Mammary epithelial cell (primary cell): Measurements from ENCODE around the gene MED19.

Experiments
- CTCF ChIP-seq, 2 donors: IDR thresholded peaks in 1 of 2; conservative IDR thresholded peaks in 1 of 2; 2 replicates each; pipeline ENCODE4 v1.5.1; 2011 to 2012; ENCODE audit warnings: inconsistent platforms in 2 of 2, low read length in 2 of 2, mild to moderate bottlenecking in 2 of 2, control low read depth in 1 of 2, low read depth in 1 of 2; ENCODE audit not compliant: insufficient read depth in 1 of 2; ENCODE audit errors: extremely low read depth in 1 of 2
- EZH2 ChIP-seq: IDR thresholded peaks from 2 replicates; pipeline ENCODE4 v1.6.1; 2012; ENCODE audit warnings: low read length, inconsistent platforms, borderline replicate concordance

DNA sequence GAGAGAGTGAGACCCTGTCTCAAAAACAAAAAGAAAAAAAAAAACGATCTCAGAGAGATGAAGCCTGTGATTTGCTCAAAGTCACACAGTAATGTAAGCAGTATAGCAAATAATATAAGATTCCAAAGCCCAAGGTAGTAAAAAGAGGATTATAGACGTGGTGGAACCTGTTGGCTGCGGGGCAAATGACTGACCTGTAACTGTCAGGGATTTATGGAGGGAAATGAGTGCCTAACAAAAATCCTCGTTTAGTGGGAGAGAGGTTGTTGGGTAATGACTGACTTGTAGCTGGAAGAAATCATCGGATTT is 55.2 kb downstream of the MED19 start:
- no peak for TF ChIP-seq EZH2
- no peak for TF ChIP-seq CTCF (conservative IDR thresholded peaks at IDR 0.05 in 1 of 2, IDR thresholded peaks at IDR 0.05 in 1 of 2; ENCODE audit: extremely low read depth in 1 of 2, insufficient read depth in 1 of 2, low read depth in 1 of 2, low read length in 2 of 2)
